DND-41 (cell line): ENCODE measurements around the gene SLC23A2.

Source experiments
- ATAC-seq: fragments of 200-7000 bp; cut with Tn5 transposase; 3 replicates; pipeline ENCODE4 v1.9.1; 2021; ENCODE audit warnings: low read depth; ENCODE audit not compliant: insufficient read depth
- DNase-seq: peaks from one replicate; pipeline ENCODE4 v3.0.0-alpha.2; 2020
- H2AFZ ChIP-seq: 2 replicates; pipeline ENCODE4 v1.6.0; 2012; ENCODE audit warnings: low read depth, low read length
- H3K27ac ChIP-seq: 2 replicates; pipeline ENCODE4 v1.5.1; 2012; ENCODE audit warnings: low read length, inconsistent platforms
- H3K27me3 ChIP-seq: fragments of 200-600 bp; sonication (generic); 2 replicates; pipeline ENCODE4 v1.6.0; 2012; ENCODE audit warnings: low read length, mild to moderate bottlenecking, inconsistent platforms; ENCODE audit not compliant: insufficient read depth, poor library complexity
- H3K36me3 ChIP-seq: 2 replicates; pipeline ENCODE4 v1.5.1; 2012; ENCODE audit warnings: low read length, inconsistent platforms; ENCODE audit not compliant: insufficient read depth
- H3K4me1 ChIP-seq: 2 replicates; pipeline ENCODE4 v1.5.1; 2012; ENCODE audit warnings: mild to moderate bottlenecking, low read length; ENCODE audit not compliant: insufficient read depth
- H3K4me2 ChIP-seq: 2 replicates; pipeline ENCODE4 v1.6.0; 2012; ENCODE audit warnings: mild to moderate bottlenecking, moderate library complexity, low read length, inconsistent platforms; ENCODE audit not compliant: insufficient read depth
- H3K4me3 ChIP-seq, 2 experiments: fragments of 200-600 bp in 1 of 2; shearing (Covaris generic) in 1 of 2; 2 replicates each; pipeline ENCODE4 v1.5.1; 2012 to 2016; ENCODE audit warnings: inconsistent platforms in 2 of 2, low read length in 2 of 2, mild to moderate bottlenecking in 2 of 2, low read depth in 1 of 2, moderate library complexity in 1 of 2
- H3K79me2 ChIP-seq: 2 replicates; pipeline ENCODE4 v1.6.0; 2012; ENCODE audit warnings: low read length, inconsistent platforms; ENCODE audit not compliant: insufficient read depth
- H3K9ac ChIP-seq: 2 replicates; pipeline ENCODE4 v1.6.0; 2012; ENCODE audit warnings: low read depth, mild to moderate bottlenecking, inconsistent platforms, low read length, moderate library complexity
- H3K9me3 ChIP-seq: 2 replicates; pipeline ENCODE4 v1.5.1; 2012; ENCODE audit warnings: low read length, moderate library complexity, mild to moderate bottlenecking, inconsistent platforms; ENCODE audit not compliant: insufficient read depth, severe bottlenecking
- H4K20me1 ChIP-seq: 2 replicates; pipeline ENCODE4 v1.6.0; 2012; ENCODE audit warnings: low read length; ENCODE audit not compliant: insufficient read depth
- EZH2 ChIP-seq: IDR thresholded peaks from 3 replicates; pipeline ENCODE4 v1.6.1; 2012; ENCODE audit warnings: borderline replicate concordance, low read depth, mild to moderate bottlenecking, moderate library complexity, low read length, inconsistent platforms; ENCODE audit not compliant: severe bottlenecking
- TF ChIP-seq, protein P1 (sequence below): IDR thresholded peaks from 2 replicates; pipeline ENCODE4 v1.5.1; 2012; ENCODE audit warnings: borderline replicate concordance, low read length, moderate library complexity, mild to moderate bottlenecking; ENCODE audit not compliant: poor library complexity, severe bottlenecking; ENCODE audit errors: extremely low read depth

Gene SLC23A2

DNA sequence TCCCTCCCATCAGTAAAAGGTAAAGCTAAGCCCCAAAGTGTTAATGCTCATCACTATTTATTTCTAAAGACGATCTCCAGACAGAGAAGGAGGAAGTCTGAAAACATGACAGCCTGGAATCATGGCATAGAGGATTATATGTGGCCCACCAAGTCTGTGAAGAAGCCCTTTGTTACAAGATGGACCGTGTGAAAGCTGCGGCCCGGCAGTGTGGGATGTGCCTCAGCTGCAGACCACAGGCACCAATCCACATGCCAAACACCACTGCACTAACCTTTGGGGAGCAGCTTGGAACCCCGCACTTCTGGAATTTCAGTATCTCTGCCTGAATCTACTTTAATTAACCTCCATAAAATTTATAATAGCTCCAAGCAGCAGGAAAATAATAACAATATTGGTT is 90.4 kb downstream of the SLC23A2 start:
- Histone ChIP-seq H2AFZ (no peak overlapping the region), H3K27me3 (no peaks in the 10 kb centered on the region), H3K4me1 (no peaks in the 10 kb centered on the region), H3K4me3 (no peak overlapping the region), H3K36me3 (peaks cover 20% of the 10 kb centered on the region), H4K20me1 (peaks cover 7% of the 10 kb centered on the region; the same call in 1 of the 2 replicates), H3K27ac (no peak overlapping the region), H3K9me3 (no peaks in the 10 kb centered on the region), H3K79me2 (peaks cover 16% of the 10 kb centered on the region), H3K9ac (no peak overlapping the region), H3K4me2 (no peak overlapping the region)
- ATAC-seq, result no peak
- DNase-seq, result no peak
- TF ChIP-seq, protein P1, sequence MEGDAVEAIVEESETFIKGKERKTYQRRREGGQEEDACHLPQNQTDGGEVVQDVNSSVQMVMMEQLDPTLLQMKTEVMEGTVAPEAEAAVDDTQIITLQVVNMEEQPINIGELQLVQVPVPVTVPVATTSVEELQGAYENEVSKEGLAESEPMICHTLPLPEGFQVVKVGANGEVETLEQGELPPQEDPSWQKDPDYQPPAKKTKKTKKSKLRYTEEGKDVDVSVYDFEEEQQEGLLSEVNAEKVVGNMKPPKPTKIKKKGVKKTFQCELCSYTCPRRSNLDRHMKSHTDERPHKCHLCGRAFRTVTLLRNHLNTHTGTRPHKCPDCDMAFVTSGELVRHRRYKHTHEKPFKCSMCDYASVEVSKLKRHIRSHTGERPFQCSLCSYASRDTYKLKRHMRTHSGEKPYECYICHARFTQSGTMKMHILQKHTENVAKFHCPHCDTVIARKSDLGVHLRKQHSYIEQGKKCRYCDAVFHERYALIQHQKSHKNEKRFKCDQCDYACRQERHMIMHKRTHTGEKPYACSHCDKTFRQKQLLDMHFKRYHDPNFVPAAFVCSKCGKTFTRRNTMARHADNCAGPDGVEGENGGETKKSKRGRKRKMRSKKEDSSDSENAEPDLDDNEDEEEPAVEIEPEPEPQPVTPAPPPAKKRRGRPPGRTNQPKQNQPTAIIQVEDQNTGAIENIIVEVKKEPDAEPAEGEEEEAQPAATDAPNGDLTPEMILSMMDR, result no peak
- TF ChIP-seq EZH2, result no peak

DNA sequence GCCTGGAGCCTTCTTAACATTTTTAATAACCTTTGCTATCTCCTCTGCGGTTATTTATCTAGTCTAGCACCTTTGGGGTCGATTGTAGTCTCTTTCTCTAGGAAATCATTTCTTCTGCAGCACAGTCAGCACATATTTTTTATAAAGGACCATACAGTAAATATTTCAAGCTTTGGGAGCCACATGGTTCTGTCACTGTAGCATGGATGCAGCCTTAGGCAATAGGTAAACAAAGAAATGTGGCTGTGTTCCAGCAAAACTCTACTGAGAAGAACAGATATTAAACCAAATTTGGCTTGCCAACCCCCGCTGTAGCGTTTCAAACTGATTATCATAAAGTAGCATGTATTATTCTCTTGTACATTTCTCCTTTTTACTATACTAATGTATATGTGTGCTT is 95.7 kb downstream of the SLC23A2 start:
- H3K9me3 ChIP-seq, result no peaks in the 10 kb centered on the region
- no peak for TF ChIP-seq EZH2
- TF ChIP-seq, protein P1, result no peak
- DNase-seq (no peak), ATAC-seq (no peak)
- no peak overlapping the region for H3K4me2 ChIP-seq
- H3K27me3 ChIP-seq, result no peaks in the 10 kb centered on the region
- H3K4me1 ChIP-seq, result no peaks in the 10 kb centered on the region
- H3K4me3 ChIP-seq, result no peak overlapping the region
- H3K27ac ChIP-seq, result no peak overlapping the region
- H3K9ac ChIP-seq, result no peak overlapping the region
- H3K79me2 ChIP-seq, result peaks cover 17% of the 10 kb centered on the region; the same call in 1 of the 2 replicates
- no peak overlapping the region for H2AFZ ChIP-seq
- no peaks in the 10 kb centered on the region; the same call in 1 of the 2 replicates for H4K20me1 ChIP-seq
- H3K36me3 ChIP-seq, result peaks cover 37% of the 10 kb centered on the region

DNA sequence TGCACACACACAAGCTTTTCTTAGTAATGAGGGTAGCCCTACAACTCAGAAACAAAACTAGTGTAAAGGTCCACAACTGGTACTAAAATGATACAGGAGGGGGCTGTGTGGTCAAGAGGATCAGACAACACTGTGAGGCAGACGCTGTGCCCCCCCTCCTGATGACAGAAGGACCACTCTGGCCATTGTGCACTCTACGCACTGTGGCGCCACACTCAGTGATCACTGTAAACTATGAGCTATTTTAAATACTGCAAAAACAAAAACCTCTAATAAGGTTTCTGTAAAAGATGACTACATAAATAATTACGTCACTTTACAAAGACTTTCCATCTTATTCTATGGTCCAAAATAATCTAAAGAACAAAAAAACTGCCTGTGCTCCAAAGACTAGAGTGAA is 96.1 kb downstream of the SLC23A2 start:
- Histone ChIP-seq H2AFZ (no peak overlapping the region), H3K4me3 (no peak overlapping the region), H3K79me2 (peaks cover 17% of the 10 kb centered on the region; the same call in 1 of the 2 replicates), H4K20me1 (no peaks in the 10 kb centered on the region; the same call in 1 of the 2 replicates), H3K4me2 (no peak overlapping the region), H3K9me3 (no peaks in the 10 kb centered on the region), H3K4me1 (no peaks in the 10 kb centered on the region), H3K9ac (no peak overlapping the region), H3K27ac (no peak overlapping the region), H3K27me3 (no peaks in the 10 kb centered on the region), H3K36me3 (peaks cover 39% of the 10 kb centered on the region)
- no peak for TF ChIP-seq EZH2
- TF ChIP-seq, protein P1, result no peak
- no peak for ATAC-seq
- no peak for DNase-seq
